ENCODE results near the gene SGPL1. TPM values are rescaled to one million over a fixed set of nuclear protein-coding genes. Genes with fewer than 3 reads are reported as not detected.

The SGPL1 gene
- polyA plus RNA-seq, 1 donor from 2014 or later = 33.4 TPM

DNA sequence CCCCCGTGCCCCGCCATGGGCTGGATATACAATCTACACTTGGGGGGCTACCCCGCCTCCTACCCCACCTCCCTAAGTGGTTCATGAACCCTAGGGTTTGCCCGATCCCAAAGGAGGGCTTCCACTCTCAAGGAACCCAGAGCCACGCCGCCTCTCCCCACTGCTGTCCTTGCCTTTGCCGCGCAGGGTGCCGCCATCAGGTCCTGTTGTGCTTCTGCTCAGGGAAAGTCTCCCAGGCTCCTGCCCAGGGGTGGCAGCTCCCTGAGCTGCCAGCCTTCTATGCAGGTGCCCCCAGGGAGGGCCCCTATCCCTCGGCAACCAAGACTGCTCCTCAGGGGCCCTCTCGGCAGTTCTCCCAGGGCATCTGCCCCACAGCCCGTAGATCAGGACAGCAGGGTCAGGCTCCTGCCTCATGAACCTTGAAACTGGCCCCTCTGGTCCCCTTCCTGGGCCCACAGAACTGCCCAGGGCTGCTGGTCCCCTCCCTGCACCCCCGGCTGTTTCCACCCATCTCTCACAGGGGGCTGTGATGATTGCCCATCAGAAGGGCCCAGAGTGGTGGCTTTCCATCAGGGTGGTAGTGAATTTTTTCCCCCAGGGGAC, 85.6 kb downstream of the SGPL1 start:
- H4K20me1 ChIP-seq (ENCODE audit: insufficient read depth) = no peaks in the 10 kb centered on the region
- no peak overlapping the region for H2AFZ ChIP-seq (ENCODE audit: low read depth, low read length)
- H3K9me2 ChIP-seq (ENCODE audit: insufficient read depth, low read length) = no peaks in the 10 kb centered on the region
- no peaks in the 10 kb centered on the region for H3K36me3 ChIP-seq (ENCODE audit: insufficient read depth, low read length)
- no peaks in the 10 kb centered on the region for H3K27me3 ChIP-seq (ENCODE audit: insufficient read depth, low read depth, low read length)
- TF ChIP-seq RAD21 (conservative IDR thresholded peaks at IDR 0.05) (no peak), SMC3 (conservative IDR thresholded peaks at IDR 0.05; ENCODE audit: poor library complexity) (no peak), MXI1 (conservative IDR thresholded peaks at IDR 0.05; ENCODE audit: poor library complexity, severe bottlenecking) (no peak), CTCF (IDR thresholded peaks at IDR 0.05; ENCODE audit: poor library complexity, severe bottlenecking) (no peak), EP300 (conservative IDR thresholded peaks at IDR 0.05; ENCODE audit: poor library complexity, severe bottlenecking) (no peak), TAF1 (IDR thresholded peaks at IDR 0.05; ENCODE audit: low read depth) (no peak), POLR2AphosphoS5 (IDR thresholded peaks at IDR 0.05) (no peak), EZH2 (IDR thresholded peaks at IDR 0.05; ENCODE audit: borderline replicate concordance, insufficient read depth, low read length, poor library complexity, severe bottlenecking) (no peak)
- TF ChIP-seq, protein P1, sequence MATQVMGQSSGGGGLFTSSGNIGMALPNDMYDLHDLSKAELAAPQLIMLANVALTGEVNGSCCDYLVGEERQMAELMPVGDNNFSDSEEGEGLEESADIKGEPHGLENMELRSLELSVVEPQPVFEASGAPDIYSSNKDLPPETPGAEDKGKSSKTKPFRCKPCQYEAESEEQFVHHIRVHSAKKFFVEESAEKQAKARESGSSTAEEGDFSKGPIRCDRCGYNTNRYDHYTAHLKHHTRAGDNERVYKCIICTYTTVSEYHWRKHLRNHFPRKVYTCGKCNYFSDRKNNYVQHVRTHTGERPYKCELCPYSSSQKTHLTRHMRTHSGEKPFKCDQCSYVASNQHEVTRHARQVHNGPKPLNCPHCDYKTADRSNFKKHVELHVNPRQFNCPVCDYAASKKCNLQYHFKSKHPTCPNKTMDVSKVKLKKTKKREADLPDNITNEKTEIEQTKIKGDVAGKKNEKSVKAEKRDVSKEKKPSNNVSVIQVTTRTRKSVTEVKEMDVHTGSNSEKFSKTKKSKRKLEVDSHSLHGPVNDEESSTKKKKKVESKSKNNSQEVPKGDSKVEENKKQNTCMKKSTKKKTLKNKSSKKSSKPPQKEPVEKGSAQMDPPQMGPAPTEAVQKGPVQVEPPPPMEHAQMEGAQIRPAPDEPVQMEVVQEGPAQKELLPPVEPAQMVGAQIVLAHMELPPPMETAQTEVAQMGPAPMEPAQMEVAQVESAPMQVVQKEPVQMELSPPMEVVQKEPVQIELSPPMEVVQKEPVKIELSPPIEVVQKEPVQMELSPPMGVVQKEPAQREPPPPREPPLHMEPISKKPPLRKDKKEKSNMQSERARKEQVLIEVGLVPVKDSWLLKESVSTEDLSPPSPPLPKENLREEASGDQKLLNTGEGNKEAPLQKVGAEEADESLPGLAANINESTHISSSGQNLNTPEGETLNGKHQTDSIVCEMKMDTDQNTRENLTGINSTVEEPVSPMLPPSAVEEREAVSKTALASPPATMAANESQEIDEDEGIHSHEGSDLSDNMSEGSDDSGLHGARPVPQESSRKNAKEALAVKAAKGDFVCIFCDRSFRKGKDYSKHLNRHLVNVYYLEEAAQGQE (IDR thresholded peaks at IDR 0.05; ENCODE audit: borderline replicate concordance) = no peak
- H3K4me3 ChIP-seq (ENCODE audit: low read length) = no peak overlapping the region
- no peaks in the 10 kb centered on the region for H3K79me2 ChIP-seq (replicated peaks; ENCODE audit: insufficient read depth, low read length)
- H3K4me2 ChIP-seq (ENCODE audit: low read length) = no peak overlapping the region
- H3K9me3 ChIP-seq (ENCODE audit: low read length) = no peaks in the 10 kb centered on the region
- H3K9ac ChIP-seq (ENCODE audit: low read length) = no peak overlapping the region
- H3F3A ChIP-seq (ENCODE audit: insufficient read depth, low read length, poor library complexity, severe bottlenecking) = no peaks in the 10 kb centered on the region
- H3K27ac ChIP-seq (ENCODE audit: low read length) = no peak overlapping the region

- H3K4me3 ChIP-seq (ENCODE audit: low read length) = no peak overlapping the region
- H3K9ac ChIP-seq (ENCODE audit: low read length) = no peak overlapping the region
- H3K9me2 ChIP-seq (ENCODE audit: insufficient read depth, low read length) = no peaks in the 10 kb centered on the region
- no peaks in the 10 kb centered on the region for H3F3A ChIP-seq (ENCODE audit: insufficient read depth, low read length, poor library complexity, severe bottlenecking)
- TF ChIP-seq POLR2AphosphoS5 (IDR thresholded peaks at IDR 0.05) (no peak), TAF1 (IDR thresholded peaks at IDR 0.05; ENCODE audit: low read depth) (no peak), EP300 (conservative IDR thresholded peaks at IDR 0.05; ENCODE audit: poor library complexity, severe bottlenecking) (no peak), RAD21 (conservative IDR thresholded peaks at IDR 0.05) (no peak)
- H3K27me3 ChIP-seq (ENCODE audit: insufficient read depth, low read depth, low read length) = no peaks in the 10 kb centered on the region
- no peaks in the 10 kb centered on the region for H3K36me3 ChIP-seq (ENCODE audit: insufficient read depth, low read length)
- no peak overlapping the region for H3K27ac ChIP-seq (ENCODE audit: low read length)
- H3K9me3 ChIP-seq (ENCODE audit: low read length) = no peaks in the 10 kb centered on the region
- no peak overlapping the region for H3K4me2 ChIP-seq (ENCODE audit: low read length)
- no peaks in the 10 kb centered on the region for H3K79me2 ChIP-seq (replicated peaks; ENCODE audit: insufficient read depth, low read length)
- H4K20me1 ChIP-seq (ENCODE audit: insufficient read depth) = no peaks in the 10 kb centered on the region
- no peak overlapping the region for H2AFZ ChIP-seq (ENCODE audit: low read depth, low read length)
These were observed 87.0 kb downstream of the SGPL1 start for GRCh38 chr10:70902661-70903261.

Measured in neural cell (in vitro differentiated cells).